22Rv1 (cell line): Measurements from ENCODE around the gene GNAI3.

Experiments
- ZFX ChIP-seq: fragments of 450-650 bp; IDR thresholded peaks from 2 replicates; pipeline ENCODE4 v1.6.1; 2017; ENCODE audit warnings: antibody characterized with exemption, borderline replicate concordance
- TF ChIP-seq, protein P1 (sequence below): fragments of 450-650 bp; IDR thresholded peaks from 2 replicates; pipeline ENCODE4 v1.5.1; 2017; ENCODE audit warnings: mild to moderate bottlenecking

DNA sequence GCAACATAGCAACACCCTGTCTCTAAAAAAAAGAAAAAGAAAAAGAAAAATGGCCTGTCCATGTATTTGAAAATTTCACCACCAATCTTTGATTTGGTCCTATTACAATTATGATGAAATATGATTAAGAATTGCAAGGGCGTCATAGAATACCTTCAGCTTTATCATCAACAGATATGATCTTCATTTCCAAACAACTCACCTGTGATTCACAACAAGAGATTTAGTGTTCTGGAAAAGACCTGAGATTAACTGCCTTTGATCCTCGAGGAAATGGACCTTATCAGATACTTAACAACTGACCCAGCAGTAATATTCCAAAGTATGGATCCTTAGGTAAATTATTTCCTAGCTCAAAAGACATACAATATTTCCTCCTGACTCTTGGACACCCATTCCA is 104.0 kb downstream of the GNAI3 start:
- TF ChIP-seq, protein P1, sequence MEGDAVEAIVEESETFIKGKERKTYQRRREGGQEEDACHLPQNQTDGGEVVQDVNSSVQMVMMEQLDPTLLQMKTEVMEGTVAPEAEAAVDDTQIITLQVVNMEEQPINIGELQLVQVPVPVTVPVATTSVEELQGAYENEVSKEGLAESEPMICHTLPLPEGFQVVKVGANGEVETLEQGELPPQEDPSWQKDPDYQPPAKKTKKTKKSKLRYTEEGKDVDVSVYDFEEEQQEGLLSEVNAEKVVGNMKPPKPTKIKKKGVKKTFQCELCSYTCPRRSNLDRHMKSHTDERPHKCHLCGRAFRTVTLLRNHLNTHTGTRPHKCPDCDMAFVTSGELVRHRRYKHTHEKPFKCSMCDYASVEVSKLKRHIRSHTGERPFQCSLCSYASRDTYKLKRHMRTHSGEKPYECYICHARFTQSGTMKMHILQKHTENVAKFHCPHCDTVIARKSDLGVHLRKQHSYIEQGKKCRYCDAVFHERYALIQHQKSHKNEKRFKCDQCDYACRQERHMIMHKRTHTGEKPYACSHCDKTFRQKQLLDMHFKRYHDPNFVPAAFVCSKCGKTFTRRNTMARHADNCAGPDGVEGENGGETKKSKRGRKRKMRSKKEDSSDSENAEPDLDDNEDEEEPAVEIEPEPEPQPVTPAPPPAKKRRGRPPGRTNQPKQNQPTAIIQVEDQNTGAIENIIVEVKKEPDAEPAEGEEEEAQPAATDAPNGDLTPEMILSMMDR: no peak
- TF ChIP-seq ZFX: no peak
